GM12865 (cell line): ENCODE data around the gene SYNJ2.

ENCODE experiments used
- DNase-seq: peaks from one replicate; pipeline ENCODE4 v3.0.0; 2010; ENCODE audit warnings: low read depth
- H3K4me3 ChIP-seq: 2 replicates; pipeline ENCODE4 v1.5.1; 2011; ENCODE audit warnings: mild to moderate bottlenecking, low read depth, low read length, control low read depth
- TF ChIP-seq, protein P1 (sequence below): IDR thresholded peaks from 2 replicates; pipeline ENCODE4 v1.5.1; 2011; ENCODE audit warnings: low read length, control low read depth, low read depth, inconsistent platforms; ENCODE audit not compliant: insufficient read depth; ENCODE audit errors: missing control alignments

The SYNJ2 gene

GRCh38 chr6:157988700-157989063, 7.0 kb downstream of the SYNJ2 start:
- DNase-seq: no peak

GRCh38 chr6:157989541-157990289, 8.1 kb downstream of the SYNJ2 start:
- H3K4me3 ChIP-seq: no peak overlapping the region
- TF ChIP-seq, protein P1, sequence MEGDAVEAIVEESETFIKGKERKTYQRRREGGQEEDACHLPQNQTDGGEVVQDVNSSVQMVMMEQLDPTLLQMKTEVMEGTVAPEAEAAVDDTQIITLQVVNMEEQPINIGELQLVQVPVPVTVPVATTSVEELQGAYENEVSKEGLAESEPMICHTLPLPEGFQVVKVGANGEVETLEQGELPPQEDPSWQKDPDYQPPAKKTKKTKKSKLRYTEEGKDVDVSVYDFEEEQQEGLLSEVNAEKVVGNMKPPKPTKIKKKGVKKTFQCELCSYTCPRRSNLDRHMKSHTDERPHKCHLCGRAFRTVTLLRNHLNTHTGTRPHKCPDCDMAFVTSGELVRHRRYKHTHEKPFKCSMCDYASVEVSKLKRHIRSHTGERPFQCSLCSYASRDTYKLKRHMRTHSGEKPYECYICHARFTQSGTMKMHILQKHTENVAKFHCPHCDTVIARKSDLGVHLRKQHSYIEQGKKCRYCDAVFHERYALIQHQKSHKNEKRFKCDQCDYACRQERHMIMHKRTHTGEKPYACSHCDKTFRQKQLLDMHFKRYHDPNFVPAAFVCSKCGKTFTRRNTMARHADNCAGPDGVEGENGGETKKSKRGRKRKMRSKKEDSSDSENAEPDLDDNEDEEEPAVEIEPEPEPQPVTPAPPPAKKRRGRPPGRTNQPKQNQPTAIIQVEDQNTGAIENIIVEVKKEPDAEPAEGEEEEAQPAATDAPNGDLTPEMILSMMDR: no peak
- DNase-seq: no peak

More at GRCh38 chr6:157988700-157989063, 7.0 kb downstream of the SYNJ2 start:
- H3K4me3 ChIP-seq: no peak overlapping the region
- TF ChIP-seq, protein P1: no peak

- no peak overlapping the region for H3K4me3 ChIP-seq
- TF ChIP-seq, protein P1: no peak
- peak; percentile 43 for DNase-seq
Measured at GRCh38 chr6:157990321-157991066, 8.8 kb downstream of the SYNJ2 start.

DNA sequence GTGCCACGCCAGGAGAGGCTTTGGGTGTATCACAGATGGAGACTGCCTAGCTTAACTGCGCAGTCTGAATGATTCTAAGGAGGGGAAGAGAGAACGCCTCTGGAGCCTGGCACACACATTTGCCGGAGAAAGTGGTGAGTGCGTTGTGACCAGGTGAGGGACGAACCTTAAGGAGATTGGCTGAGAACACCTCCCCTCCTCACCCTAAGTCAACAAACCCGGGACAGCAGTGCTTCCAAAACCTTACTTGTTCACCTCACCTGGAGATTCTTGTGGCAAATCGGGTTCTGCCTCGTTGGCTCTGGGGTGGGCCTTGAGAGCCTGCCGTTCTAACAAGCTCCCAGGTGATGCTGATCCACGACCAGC, 9.4 kb downstream of the SYNJ2 start:
- DNase-seq: no peak
- TF ChIP-seq, protein P1: no peak
- H3K4me3 ChIP-seq: no peak overlapping the region

DNA sequence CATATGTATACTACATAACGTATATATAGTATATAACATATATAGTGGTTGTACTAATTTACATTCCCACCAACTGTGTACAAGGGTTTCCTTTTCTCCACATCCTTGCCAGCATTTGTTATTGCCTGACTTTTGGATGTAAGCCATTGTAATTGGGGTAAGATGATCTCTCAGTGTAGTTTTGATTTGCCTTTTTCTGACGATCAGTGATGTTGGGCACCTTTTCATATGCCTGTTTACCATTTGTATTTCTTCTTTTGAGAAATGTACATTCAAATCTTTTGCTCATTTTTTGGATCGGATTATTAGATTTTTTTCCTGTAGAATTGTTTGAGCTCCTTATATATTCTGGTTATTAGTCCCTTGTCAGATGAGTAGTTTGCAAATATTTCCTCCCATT, 11.4 kb downstream of the SYNJ2 start:
- TF ChIP-seq, protein P1: no peak
- no peak overlapping the region for H3K4me3 ChIP-seq
- DNase-seq: no peak

DNA sequence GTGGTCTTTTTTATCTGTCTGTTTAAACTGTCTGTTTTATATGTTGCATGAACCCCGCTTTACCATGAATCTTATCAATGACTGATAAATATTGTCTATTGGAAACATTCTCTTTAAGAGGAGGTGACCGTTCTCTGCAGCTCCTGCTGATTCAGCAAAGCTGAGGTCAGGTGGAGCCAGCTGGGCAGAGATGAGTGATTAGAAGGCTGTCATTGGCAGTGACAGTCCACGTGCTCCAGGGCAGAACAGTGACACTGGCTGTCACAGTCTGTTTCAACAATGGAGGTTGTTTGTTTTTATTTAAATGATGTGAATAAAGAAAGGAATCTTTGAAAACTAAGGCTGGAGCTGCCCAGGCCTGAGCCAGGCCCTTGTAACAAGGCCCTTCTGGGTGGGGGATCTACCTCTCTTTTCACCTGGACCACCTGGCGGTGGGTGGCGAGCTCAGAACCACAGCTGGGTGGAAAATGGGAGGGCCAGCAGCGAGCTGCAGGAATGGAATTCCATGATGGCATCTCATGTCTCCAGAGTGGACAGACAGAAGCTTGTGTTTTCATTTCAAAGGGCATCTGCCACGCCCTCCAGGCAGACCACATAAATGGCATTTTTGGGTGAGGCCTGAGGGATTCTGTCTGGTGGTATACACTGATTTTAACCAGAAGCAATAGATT, 12.6 kb downstream of the SYNJ2 start:
- no peak for DNase-seq
- no peak overlapping the region for H3K4me3 ChIP-seq
- TF ChIP-seq, protein P1: no peak
